ENCODE data around the gene LRRC8A.

DNA sequence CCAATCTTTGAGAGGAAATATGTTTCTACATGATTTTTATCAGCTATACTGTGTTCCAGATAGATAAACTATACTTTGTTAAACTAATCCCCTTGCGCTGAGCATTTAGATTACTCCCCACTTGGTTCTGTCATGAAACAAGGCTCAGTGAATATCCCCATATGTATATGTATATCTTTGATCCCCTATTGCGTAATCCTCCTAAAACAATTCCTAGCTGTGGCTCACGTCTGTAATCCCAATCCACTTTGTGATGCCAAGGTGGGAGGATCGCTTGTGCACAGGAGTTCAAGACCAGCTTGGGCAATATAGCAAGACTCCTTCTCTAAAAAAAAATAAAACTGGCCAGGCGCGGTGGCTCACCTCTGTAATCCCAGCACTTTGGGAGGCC lies 41.6 kb downstream of the LRRC8A start:
- TF ChIP-seq POLR2A (IDR thresholded peaks at IDR 0.05; ENCODE audit: extremely low read depth, insufficient read length) (no peak), MYC (IDR thresholded peaks at IDR 0.05; ENCODE audit: low read depth, low read length) (no peak)
- TF ChIP-seq, protein P1, sequence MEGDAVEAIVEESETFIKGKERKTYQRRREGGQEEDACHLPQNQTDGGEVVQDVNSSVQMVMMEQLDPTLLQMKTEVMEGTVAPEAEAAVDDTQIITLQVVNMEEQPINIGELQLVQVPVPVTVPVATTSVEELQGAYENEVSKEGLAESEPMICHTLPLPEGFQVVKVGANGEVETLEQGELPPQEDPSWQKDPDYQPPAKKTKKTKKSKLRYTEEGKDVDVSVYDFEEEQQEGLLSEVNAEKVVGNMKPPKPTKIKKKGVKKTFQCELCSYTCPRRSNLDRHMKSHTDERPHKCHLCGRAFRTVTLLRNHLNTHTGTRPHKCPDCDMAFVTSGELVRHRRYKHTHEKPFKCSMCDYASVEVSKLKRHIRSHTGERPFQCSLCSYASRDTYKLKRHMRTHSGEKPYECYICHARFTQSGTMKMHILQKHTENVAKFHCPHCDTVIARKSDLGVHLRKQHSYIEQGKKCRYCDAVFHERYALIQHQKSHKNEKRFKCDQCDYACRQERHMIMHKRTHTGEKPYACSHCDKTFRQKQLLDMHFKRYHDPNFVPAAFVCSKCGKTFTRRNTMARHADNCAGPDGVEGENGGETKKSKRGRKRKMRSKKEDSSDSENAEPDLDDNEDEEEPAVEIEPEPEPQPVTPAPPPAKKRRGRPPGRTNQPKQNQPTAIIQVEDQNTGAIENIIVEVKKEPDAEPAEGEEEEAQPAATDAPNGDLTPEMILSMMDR (IDR thresholded peaks at IDR 0.05; ENCODE audit: low read depth, low read length), result no peak
- TF ChIP-seq, protein P2, sequence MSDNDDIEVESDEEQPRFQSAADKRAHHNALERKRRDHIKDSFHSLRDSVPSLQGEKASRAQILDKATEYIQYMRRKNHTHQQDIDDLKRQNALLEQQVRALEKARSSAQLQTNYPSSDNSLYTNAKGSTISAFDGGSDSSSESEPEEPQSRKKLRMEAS (IDR thresholded peaks at IDR 0.05; ENCODE audit: low read depth, low read length), result no peak
